Endometrium (tissue), 2 donors: Measurements from ENCODE around the gene PAX3.

ENCODE experiments used
- FAIRE-seq: peaks from 2 replicates; lab custom pipeline; 2012; peaks lifted over from hg19 to GRCh38; lab: Jason Lieb, UNC
- donor health status: control.
- donor health status: control.

PAX3 gene

GRCh38 chr2:222298311-222299150 lies at the start of gene PAX3:
PAX3 (minus strand) TSS chr2:222298998; CDS start chr2:222298615, 383 bp downstream.
- FAIRE-seq: no peak

GRCh38 chr2:222341331-222341730 lies 42.5 kb upstream of the PAX3 start:
- FAIRE-seq: no peak

GRCh38 chr2:222338374-222338773 lies 39.6 kb upstream of the PAX3 start:
- FAIRE-seq: no peak

- no peak for FAIRE-seq
Observed at GRCh38 chr2:222336931-222337330, 38.1 kb upstream of the PAX3 start.

GRCh38 chr2:222336442-222336841 lies 37.6 kb upstream of the PAX3 start:
- no peak for FAIRE-seq

- no peak for FAIRE-seq
Observed at GRCh38 chr2:222334914-222335313, 36.1 kb upstream of the PAX3 start.

- FAIRE-seq: no peak
Observed at GRCh38 chr2:222333397-222333796, 34.6 kb upstream of the PAX3 start.

GRCh38 chr2:222332116-222332515 lies 33.3 kb upstream of the PAX3 start:
- no peak for FAIRE-seq

- no peak for FAIRE-seq
Observed at GRCh38 chr2:222330910-222331309, 32.1 kb upstream of the PAX3 start.

GRCh38 chr2:222322236-222322635 lies 23.4 kb upstream of the PAX3 start:
- no peak for FAIRE-seq

GRCh38 chr2:222320436-222321395 lies 21.9 kb upstream of the PAX3 start:
- no peak for FAIRE-seq

- FAIRE-seq: no peak
Observed at GRCh38 chr2:222319586-222320435, 21.0 kb upstream of the PAX3 start.

- FAIRE-seq: no peak
Observed at GRCh38 chr2:222318712-222319585, 20.2 kb upstream of the PAX3 start.

GRCh38 chr2:222318026-222318711 lies 19.4 kb upstream of the PAX3 start:
- peak; percentile 88 for FAIRE-seq

- no peak for FAIRE-seq
Observed at GRCh38 chr2:222315443-222316121, 16.8 kb upstream of the PAX3 start.

- no peak for FAIRE-seq
Observed at GRCh38 chr2:222313816-222314215, 15.0 kb upstream of the PAX3 start.

GRCh38 chr2:222311978-222312738 lies 13.4 kb upstream of the PAX3 start:
- no peak for FAIRE-seq

- no peak for FAIRE-seq
Observed at GRCh38 chr2:222311319-222311977, 12.7 kb upstream of the PAX3 start.
